GM12874 (cell line): ENCODE results near the gene POLQ.

ENCODE experiments used
- TF ChIP-seq, protein P1 (sequence below): IDR thresholded peaks from 2 replicates; pipeline ENCODE4 v1.5.1; 2011; ENCODE audit warnings: low read depth, mild to moderate bottlenecking, control low read depth, low read length, moderate library complexity; ENCODE audit not compliant: insufficient read depth

POLQ gene

DNA sequence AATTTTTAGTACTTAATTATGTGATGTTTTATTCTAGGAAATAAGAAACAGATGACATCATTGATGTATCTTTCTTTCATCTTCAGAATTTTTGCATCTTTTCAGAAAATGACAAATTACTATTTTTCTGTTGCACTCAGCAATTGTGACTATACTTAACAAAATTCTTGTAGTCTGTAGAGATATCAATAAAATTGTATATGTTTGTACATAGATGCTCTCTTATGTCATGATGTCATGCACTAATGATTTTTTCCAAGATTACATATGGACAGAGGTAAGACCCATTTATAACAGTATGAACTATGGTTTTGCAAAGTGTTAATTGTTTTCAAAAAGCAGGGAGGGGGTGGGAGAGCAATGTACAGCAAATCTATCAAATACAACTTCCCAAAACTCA lies 121.2 kb downstream of the POLQ start:
- TF ChIP-seq, protein P1, sequence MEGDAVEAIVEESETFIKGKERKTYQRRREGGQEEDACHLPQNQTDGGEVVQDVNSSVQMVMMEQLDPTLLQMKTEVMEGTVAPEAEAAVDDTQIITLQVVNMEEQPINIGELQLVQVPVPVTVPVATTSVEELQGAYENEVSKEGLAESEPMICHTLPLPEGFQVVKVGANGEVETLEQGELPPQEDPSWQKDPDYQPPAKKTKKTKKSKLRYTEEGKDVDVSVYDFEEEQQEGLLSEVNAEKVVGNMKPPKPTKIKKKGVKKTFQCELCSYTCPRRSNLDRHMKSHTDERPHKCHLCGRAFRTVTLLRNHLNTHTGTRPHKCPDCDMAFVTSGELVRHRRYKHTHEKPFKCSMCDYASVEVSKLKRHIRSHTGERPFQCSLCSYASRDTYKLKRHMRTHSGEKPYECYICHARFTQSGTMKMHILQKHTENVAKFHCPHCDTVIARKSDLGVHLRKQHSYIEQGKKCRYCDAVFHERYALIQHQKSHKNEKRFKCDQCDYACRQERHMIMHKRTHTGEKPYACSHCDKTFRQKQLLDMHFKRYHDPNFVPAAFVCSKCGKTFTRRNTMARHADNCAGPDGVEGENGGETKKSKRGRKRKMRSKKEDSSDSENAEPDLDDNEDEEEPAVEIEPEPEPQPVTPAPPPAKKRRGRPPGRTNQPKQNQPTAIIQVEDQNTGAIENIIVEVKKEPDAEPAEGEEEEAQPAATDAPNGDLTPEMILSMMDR = no peak

DNA sequence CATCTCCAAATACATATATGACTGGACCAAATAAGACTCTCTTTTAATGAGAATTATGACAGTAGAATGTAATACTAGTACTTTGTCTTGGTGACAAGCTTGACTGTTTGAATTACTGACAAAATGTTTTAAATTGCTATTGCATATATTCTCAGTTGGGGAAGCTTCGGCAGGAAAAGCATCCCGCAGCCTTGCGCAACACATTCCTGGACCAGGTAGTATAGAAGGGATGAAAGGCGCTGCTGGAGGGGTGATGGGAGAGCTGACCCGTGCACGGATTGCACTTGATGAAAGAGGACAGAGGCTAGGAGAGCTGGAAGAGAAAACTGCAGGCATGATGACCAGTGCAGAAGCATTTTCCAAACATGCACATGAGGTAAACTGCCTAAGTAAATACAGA lies 127.6 kb downstream of the POLQ start:
- TF ChIP-seq, protein P1 = no peak

DNA sequence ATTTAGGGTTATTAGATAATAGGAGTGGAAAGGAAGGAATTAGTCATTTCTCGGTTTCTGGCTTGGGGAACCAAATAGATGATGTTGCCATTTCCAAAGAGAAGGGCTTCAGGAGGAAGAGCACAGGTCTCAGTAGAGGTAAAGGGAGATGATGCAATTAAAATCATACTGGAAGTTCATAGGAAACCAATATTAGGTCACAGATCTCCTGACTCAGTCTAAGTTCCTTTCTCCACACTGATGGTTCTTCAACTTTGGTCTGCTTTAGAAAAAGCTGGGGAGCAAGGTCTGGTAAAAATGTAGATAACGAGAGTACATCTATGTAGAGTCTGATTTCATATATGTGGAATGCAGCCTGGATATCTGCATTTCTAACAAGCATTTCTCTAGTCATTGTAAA lies 130.9 kb downstream of the POLQ start:
- TF ChIP-seq, protein P1 = no peak

DNA sequence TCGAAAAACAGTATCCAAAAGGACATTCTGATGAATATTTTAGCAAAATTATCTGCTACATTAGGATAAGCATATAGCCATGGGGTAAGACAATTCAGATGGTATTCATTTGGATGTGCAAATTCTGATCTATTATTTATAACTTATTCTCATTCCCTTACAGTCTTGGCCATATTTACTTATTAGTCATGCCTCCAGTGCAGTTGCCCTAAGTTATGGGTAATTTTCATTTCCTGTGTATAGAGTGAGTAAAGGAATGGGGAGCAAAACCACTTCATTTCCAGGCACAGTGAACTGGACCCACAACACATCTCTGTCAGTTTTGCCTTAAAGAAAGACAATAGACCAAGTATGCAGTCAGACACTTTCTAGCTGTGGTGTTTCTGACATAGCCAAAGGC lies 134.3 kb downstream of the POLQ start:
- TF ChIP-seq, protein P1 = no peak

DNA sequence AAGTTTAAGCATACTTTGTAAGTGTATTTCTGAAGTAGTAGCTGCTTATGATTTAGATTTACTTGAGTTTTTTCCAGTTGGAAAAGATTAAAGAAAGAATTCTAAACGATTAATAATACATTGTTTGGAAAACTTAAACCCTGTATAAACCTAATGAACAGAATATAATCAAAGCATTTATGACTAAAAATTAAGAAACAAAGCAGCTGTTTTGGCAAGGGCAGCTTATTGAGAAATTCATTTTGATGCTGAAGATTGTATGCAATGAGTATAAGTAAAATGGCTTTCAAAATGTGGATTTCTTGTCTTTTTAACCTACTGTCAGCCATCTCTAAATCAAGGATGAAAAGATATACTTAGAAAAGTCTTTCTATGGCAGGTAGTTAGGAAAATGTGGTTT lies 140.2 kb downstream of the POLQ start:
- TF ChIP-seq, protein P1 = no peak

DNA sequence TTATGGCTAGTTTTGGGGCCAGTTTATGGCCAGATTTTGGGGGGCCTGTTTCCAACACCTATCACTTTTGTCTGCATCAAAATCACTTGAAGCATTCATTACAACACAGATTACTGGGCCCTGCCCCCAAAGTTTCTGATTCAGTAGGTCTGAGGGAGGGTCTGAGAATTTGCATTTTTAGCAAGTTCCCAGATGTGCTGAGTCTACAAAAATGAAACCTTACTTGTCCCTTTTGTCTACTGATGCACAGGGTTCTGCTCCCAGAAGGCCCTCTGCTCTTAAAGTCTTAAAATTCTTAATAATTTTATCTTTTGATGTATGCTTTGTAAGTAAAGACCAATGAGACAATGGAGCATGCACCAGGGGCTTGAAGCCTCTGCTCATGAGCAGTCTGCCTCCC lies 146.0 kb downstream of the POLQ start:
- TF ChIP-seq, protein P1 = no peak
